Chondrocyte (in vitro differentiated cells): ENCODE measurements around the gene SETDB2. TPM values are rescaled to one million over a fixed set of nuclear protein-coding genes. Genes with fewer than 3 reads are reported as not detected.

Source experiments
- DNase-seq: peaks from one replicate; pipeline ENCODE4 v3.0.0; 2021; ENCODE audit warnings: mixed read lengths, low spot score
- H3K27ac Mint-ChIP-seq: one replicate; pipeline ENCODE4 v1.8.0; 2021; ENCODE audit warnings: mild to moderate bottlenecking, moderate library complexity, mixed read lengths; ENCODE audit not compliant: unreplicated experiment
- H3K27me3 Mint-ChIP-seq: 2 replicates; pipeline ENCODE4 v1.8.0; 2021; ENCODE audit warnings: low read depth, mixed read lengths
- H3K36me3 Mint-ChIP-seq: 2 replicates; pipeline ENCODE4 v1.8.0; 2021; ENCODE audit warnings: low read depth, mixed read lengths
- H3K4me1 Mint-ChIP-seq: 2 replicates; pipeline ENCODE4 v1.8.0; 2021; ENCODE audit warnings: low read depth, mild to moderate bottlenecking, mixed read lengths
- H3K4me3 Mint-ChIP-seq: one replicate; pipeline ENCODE4 v1.8.0; 2021; ENCODE audit warnings: mild to moderate bottlenecking, moderate library complexity, mixed read lengths; ENCODE audit not compliant: unreplicated experiment
- H3K9me3 Mint-ChIP-seq: 2 replicates; pipeline ENCODE4 v1.8.0; 2021; ENCODE audit warnings: low read depth, mixed read lengths
- total RNA-seq: library from RNA; stranded (reverse); gene quantifications from 3 replicates; pipeline ENCODE4 v1.2.1, GENCODE V29; 2021
- TF ChIP-seq, protein P1 (sequence below): fragments of 200-600 bp; sonication (generic); IDR thresholded peaks from 2 replicates; pipeline ENCODE4 v1.5.0; 2021; ENCODE audit warnings: antibody characterized with exemption, mild to moderate bottlenecking, moderate library complexity

The SETDB2 gene
- total RNA-seq, 1 donor from 2014 or later = 7.3 TPM

GRCh38 chr13:49428041-49428763 is 15.9 kb upstream of the SETDB2 start:
- H3K9me3 Mint-ChIP-seq = no peaks in the 10 kb centered on the region
- H3K36me3 Mint-ChIP-seq = peaks cover 5% of the 10 kb centered on the region
- H3K27ac Mint-ChIP-seq = no peak overlapping the region
- H3K4me1 Mint-ChIP-seq = no peaks in the 10 kb centered on the region
- H3K27me3 Mint-ChIP-seq = no peaks in the 10 kb centered on the region
- H3K4me3 Mint-ChIP-seq = no peak overlapping the region
- TF ChIP-seq, protein P1, sequence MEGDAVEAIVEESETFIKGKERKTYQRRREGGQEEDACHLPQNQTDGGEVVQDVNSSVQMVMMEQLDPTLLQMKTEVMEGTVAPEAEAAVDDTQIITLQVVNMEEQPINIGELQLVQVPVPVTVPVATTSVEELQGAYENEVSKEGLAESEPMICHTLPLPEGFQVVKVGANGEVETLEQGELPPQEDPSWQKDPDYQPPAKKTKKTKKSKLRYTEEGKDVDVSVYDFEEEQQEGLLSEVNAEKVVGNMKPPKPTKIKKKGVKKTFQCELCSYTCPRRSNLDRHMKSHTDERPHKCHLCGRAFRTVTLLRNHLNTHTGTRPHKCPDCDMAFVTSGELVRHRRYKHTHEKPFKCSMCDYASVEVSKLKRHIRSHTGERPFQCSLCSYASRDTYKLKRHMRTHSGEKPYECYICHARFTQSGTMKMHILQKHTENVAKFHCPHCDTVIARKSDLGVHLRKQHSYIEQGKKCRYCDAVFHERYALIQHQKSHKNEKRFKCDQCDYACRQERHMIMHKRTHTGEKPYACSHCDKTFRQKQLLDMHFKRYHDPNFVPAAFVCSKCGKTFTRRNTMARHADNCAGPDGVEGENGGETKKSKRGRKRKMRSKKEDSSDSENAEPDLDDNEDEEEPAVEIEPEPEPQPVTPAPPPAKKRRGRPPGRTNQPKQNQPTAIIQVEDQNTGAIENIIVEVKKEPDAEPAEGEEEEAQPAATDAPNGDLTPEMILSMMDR = no peak
- no peak for DNase-seq

- H3K9me3 Mint-ChIP-seq = no peaks in the 10 kb centered on the region
- no peak for DNase-seq
- no peaks in the 10 kb centered on the region for H3K27me3 Mint-ChIP-seq
- H3K36me3 Mint-ChIP-seq = peaks cover 7% of the 10 kb centered on the region
- no peaks in the 10 kb centered on the region for H3K4me1 Mint-ChIP-seq
- TF ChIP-seq, protein P1 = no peak
- H3K27ac Mint-ChIP-seq = no peak overlapping the region
- no peak overlapping the region for H3K4me3 Mint-ChIP-seq
Measured at GRCh38 chr13:49429121-49429520, 15.0 kb upstream of the SETDB2 start.

DNA sequence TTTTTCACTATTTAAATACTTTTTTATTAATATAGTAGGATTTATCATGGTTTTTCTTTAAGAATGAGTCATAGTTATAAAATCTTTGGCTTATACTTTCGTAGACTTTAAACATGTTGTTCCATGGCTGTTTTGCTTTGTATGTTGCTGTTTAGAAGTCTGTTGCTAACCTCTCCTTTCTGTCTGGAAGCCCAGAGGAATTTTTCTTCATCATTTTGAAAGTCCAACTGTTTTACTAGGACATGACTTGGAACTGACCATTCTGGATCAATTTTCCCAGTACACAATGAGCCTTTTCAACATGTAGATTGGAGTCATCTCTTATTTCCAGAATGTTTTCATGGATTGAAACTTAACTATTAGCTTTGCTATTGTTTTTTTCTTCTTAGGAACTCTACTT is 8.1 kb upstream of the SETDB2 start:
- Mint-ChIP-seq H3K4me1 (peaks cover 19% of the 10 kb centered on the region), H3K9me3 (no peaks in the 10 kb centered on the region), H3K36me3 (peaks cover 3% of the 10 kb centered on the region), H3K27me3 (no peaks in the 10 kb centered on the region), H3K4me3 (no peak overlapping the region), H3K27ac (peak overlapping the region; percentile 93)
- DNase-seq = no peak
- TF ChIP-seq, protein P1 = no peak

DNA sequence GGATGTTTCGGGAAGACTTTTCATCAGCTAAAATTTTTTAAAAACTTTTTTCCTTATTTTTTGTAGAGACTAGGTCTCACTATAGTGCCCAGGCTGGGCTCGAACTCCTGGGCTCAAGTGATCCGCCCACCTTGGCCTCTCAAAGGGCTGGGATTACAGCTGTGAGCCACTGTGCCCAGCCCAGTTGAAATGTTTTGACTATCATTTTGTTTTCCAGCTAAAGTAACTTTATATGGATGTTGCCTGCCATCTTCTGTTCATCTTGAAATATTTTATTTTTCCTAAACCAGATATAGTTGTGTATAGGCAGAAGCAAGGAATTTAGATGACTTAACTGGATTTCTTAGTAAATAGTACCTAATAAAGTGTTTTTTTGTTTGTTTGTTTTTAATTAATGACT is 7.2 kb upstream of the SETDB2 start:
- no peaks in the 10 kb centered on the region for H3K27me3 Mint-ChIP-seq
- TF ChIP-seq, protein P1 = peak; percentile 85
- H3K27ac Mint-ChIP-seq = peak overlapping the region; percentile 93
- H3K4me3 Mint-ChIP-seq = no peak overlapping the region
- H3K4me1 Mint-ChIP-seq = peaks cover 19% of the 10 kb centered on the region
- peaks cover 3% of the 10 kb centered on the region for H3K36me3 Mint-ChIP-seq
- no peaks in the 10 kb centered on the region for H3K9me3 Mint-ChIP-seq
- DNase-seq = no peak

DNA sequence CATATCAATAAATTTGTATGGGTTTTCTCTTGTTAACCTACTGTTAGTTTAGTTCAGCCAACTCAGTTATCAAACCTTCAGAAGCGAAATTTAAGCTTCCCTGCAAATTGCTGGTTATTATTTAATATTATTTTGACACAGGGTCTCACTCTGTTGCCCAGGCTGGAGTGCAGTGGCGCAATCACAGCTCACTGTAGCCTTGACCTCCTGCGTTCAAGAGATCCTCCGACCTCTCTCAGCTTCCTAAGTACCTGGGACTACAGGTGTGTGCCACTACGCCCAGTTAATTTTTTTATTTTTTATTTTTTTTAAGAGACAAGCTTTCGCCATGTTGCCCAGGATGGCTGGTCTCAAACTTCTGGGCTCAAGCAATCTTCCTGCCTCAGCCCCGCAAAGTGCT is 6.4 kb upstream of the SETDB2 start:
- Mint-ChIP-seq H3K36me3 (peaks cover 3% of the 10 kb centered on the region), H3K4me3 (no peak overlapping the region), H3K4me1 (peaks cover 20% of the 10 kb centered on the region), H3K27me3 (no peaks in the 10 kb centered on the region), H3K9me3 (no peaks in the 10 kb centered on the region), H3K27ac (no peak overlapping the region)
- no peak for DNase-seq
- TF ChIP-seq, protein P1 = no peak
